Erythroblast (primary cell): ENCODE measurements around the gene ADGRF1.

Experiments
- DNase-seq, 2 experiments: peaks; one replicate each; lab custom pipeline; 2025; lab: John Stamatoyannopoulos, UW
- GATA1 ChIP-seq: IDR thresholded peaks from 2 replicates; pipeline ENCODE4 v1.6.1; 2011; ENCODE audit warnings: low read depth, mild to moderate bottlenecking, control low read depth, low read length, moderate library complexity
- POLR2A ChIP-seq: IDR thresholded peaks from 2 replicates; pipeline ENCODE4 v1.6.1; 2011; ENCODE audit warnings: mild to moderate bottlenecking, low read length

Gene ADGRF1

GRCh38 chr6:46964716-46965519 is 77.2 kb downstream of the ADGRF1 start:
- no peak for DNase-seq
- no peak for TF ChIP-seq GATA1
- no peak for TF ChIP-seq POLR2A

GRCh38 chr6:46963626-46964025 is 78.5 kb downstream of the ADGRF1 start:
- DNase-seq: no peak
- TF ChIP-seq GATA1: no peak
- no peak for TF ChIP-seq POLR2A

GRCh38 chr6:46963039-46963438 is 79.1 kb downstream of the ADGRF1 start:
- DNase-seq: no peak
- TF ChIP-seq GATA1 (no peak), POLR2A (no peak)

- TF ChIP-seq POLR2A: no peak
- no peak for TF ChIP-seq GATA1
- DNase-seq: no peak
Observed at GRCh38 chr6:46961711-46962110, 80.4 kb downstream of the ADGRF1 start.

GRCh38 chr6:46961232-46961631 is 80.9 kb downstream of the ADGRF1 start:
- TF ChIP-seq GATA1 (no peak), POLR2A (no peak)
- DNase-seq: no peak

GRCh38 chr6:46959419-46959818 is 82.7 kb downstream of the ADGRF1 start:
- TF ChIP-seq GATA1: no peak
- TF ChIP-seq POLR2A: no peak
- DNase-seq: no peak

GRCh38 chr6:46956409-46956808 is 85.7 kb downstream of the ADGRF1 start:
- TF ChIP-seq POLR2A: no peak
- no peak for TF ChIP-seq GATA1
- DNase-seq: no peak

GRCh38 chr6:46954837-46955451 is 87.2 kb downstream of the ADGRF1 start:
- no peak for DNase-seq
- no peak for TF ChIP-seq GATA1
- no peak for TF ChIP-seq POLR2A

- DNase-seq: no peak
- no peak for TF ChIP-seq GATA1
- TF ChIP-seq POLR2A: no peak
Observed at GRCh38 chr6:46953921-46954320, 88.2 kb downstream of the ADGRF1 start.

GRCh38 chr6:46949632-46950280 is 92.4 kb downstream of the ADGRF1 start:
- no peak for DNase-seq
- no peak for TF ChIP-seq POLR2A
- no peak for TF ChIP-seq GATA1

- no peak for DNase-seq
- TF ChIP-seq POLR2A (no peak), GATA1 (no peak)
Observed at GRCh38 chr6:46948699-46949098, 93.4 kb downstream of the ADGRF1 start.
